ENCODE data around the gene TAS2R20. TPM values are rescaled to one million over a fixed set of nuclear protein-coding genes. Genes with fewer than 3 reads are reported as not detected.
"Not testable (repeated sequence)": the region's sequence is repeated elsewhere in the genome, so short reads cannot be mapped to it uniquely, and the experiment has no call there.

TAS2R20 gene
- total RNA-seq, 1 experiment from 2014 or later, result 0.81 TPM

GRCh38 chr12:11040162-11040561, 42.1 kb upstream of the TAS2R20 start:
- peaks cover 22% of the 10 kb centered on the region for H3K9me3 Mint-ChIP-seq
- no peak overlapping the region for H3K4me3 Mint-ChIP-seq
- POLR2A ChIA-PET, result no interaction called here
- CTCF ChIA-PET, result no interaction called here
- no peaks in the 10 kb centered on the region for H3K4me1 Mint-ChIP-seq
- no peak overlapping the region for H3K27ac Mint-ChIP-seq
- TF ChIP-seq, protein P1, sequence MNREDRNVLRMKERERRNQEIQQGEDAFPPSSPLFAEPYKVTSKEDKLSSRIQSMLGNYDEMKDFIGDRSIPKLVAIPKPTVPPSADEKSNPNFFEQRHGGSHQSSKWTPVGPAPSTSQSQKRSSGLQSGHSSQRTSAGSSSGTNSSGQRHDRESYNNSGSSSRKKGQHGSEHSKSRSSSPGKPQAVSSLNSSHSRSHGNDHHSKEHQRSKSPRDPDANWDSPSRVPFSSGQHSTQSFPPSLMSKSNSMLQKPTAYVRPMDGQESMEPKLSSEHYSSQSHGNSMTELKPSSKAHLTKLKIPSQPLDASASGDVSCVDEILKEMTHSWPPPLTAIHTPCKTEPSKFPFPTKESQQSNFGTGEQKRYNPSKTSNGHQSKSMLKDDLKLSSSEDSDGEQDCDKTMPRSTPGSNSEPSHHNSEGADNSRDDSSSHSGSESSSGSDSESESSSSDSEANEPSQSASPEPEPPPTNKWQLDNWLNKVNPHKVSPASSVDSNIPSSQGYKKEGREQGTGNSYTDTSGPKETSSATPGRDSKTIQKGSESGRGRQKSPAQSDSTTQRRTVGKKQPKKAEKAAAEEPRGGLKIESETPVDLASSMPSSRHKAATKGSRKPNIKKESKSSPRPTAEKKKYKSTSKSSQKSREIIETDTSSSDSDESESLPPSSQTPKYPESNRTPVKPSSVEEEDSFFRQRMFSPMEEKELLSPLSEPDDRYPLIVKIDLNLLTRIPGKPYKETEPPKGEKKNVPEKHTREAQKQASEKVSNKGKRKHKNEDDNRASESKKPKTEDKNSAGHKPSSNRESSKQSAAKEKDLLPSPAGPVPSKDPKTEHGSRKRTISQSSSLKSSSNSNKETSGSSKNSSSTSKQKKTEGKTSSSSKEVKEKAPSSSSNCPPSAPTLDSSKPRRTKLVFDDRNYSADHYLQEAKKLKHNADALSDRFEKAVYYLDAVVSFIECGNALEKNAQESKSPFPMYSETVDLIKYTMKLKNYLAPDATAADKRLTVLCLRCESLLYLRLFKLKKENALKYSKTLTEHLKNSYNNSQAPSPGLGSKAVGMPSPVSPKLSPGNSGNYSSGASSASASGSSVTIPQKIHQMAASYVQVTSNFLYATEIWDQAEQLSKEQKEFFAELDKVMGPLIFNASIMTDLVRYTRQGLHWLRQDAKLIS (CRISPR knock-in tag; IDR thresholded peaks at IDR 0.05; ENCODE audit: borderline replicate concordance), result no peak
- no peak for TF ChIP-seq PRRX2 (CRISPR knock-in tag; IDR thresholded peaks at IDR 0.05)
- no peak for TF ChIP-seq FOXJ3 (CRISPR knock-in tag; IDR thresholded peaks at IDR 0.05; ENCODE audit: borderline replicate concordance)
- TF ChIP-seq, protein P2, sequence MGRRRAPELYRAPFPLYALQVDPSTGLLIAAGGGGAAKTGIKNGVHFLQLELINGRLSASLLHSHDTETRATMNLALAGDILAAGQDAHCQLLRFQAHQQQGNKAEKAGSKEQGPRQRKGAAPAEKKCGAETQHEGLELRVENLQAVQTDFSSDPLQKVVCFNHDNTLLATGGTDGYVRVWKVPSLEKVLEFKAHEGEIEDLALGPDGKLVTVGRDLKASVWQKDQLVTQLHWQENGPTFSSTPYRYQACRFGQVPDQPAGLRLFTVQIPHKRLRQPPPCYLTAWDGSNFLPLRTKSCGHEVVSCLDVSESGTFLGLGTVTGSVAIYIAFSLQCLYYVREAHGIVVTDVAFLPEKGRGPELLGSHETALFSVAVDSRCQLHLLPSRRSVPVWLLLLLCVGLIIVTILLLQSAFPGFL (CRISPR knock-in tag; IDR thresholded peaks at IDR 0.05; ENCODE audit: borderline replicate concordance), result no peak
- no peak for TF ChIP-seq RELA (CRISPR knock-in tag; IDR thresholded peaks at IDR 0.05; ENCODE audit: borderline replicate concordance)
- TF ChIP-seq RORB (CRISPR knock-in tag; IDR thresholded peaks at IDR 0.05), result no peak
- TF ChIP-seq ZNF423 (CRISPR knock-in tag; IDR thresholded peaks at IDR 0.05), result no peak
- TF ChIP-seq SMAD3 (CRISPR knock-in tag; IDR thresholded peaks at IDR 0.05; ENCODE audit: borderline replicate concordance), result no peak
- TF ChIP-seq CBFB (CRISPR knock-in tag; IDR thresholded peaks at IDR 0.05; ENCODE audit: low read depth), result no peak
- TF ChIP-seq NFE2L1 (CRISPR knock-in tag; IDR thresholded peaks at IDR 0.05), result no peak
- TF ChIP-seq IRF1 (CRISPR knock-in tag; IDR thresholded peaks at IDR 0.05), result no peak
- no peak for TF ChIP-seq CTCF (IDR thresholded peaks at IDR 0.05)
- no peak for TF ChIP-seq MYBL2 (CRISPR knock-in tag; IDR thresholded peaks at IDR 0.05)
- no peak for TF ChIP-seq FOXK1 (CRISPR knock-in tag; IDR thresholded peaks at IDR 0.05)
- ATAC-seq, result no peak
- DNase-seq (ENCODE audit: low spot score), result no peak
- no peaks in the 10 kb centered on the region for H3K27me3 Mint-ChIP-seq (ENCODE audit: low read depth)
- H3K36me3 Mint-ChIP-seq, result peaks cover 36% of the 10 kb centered on the region

- H3K27me3 Mint-ChIP-seq (ENCODE audit: low read depth), result no peaks in the 10 kb centered on the region
- no peak overlapping the region for H3K27ac Mint-ChIP-seq
- ATAC-seq (no peak), DNase-seq (ENCODE audit: low spot score) (no peak)
- ChIA-PET CTCF (no interaction called here), POLR2A (no interaction called here)
- H3K36me3 Mint-ChIP-seq, result peaks cover 26% of the 10 kb centered on the region
- TF ChIP-seq, protein P3, sequence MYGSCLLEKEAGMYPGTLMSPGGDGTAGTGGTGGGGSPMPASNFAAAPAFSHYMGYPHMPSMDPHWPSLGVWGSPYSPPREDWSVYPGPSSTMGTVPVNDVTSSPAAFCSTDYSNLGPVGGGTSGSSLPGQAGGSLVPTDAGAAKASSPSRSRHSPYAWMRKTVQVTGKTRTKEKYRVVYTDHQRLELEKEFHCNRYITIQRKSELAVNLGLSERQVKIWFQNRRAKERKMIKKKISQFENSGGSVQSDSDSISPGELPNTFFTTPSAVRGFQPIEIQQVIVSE (CRISPR knock-in tag; IDR thresholded peaks at IDR 0.05; ENCODE audit: borderline replicate concordance), result no peak
- TF ChIP-seq GTF2I (CRISPR knock-in tag; conservative IDR thresholded peaks at IDR 0.05), result no peak
- TF ChIP-seq NR3C1 (CRISPR knock-in tag; conservative IDR thresholded peaks at IDR 0.05; ENCODE audit: low read depth), result no peak
- no peak for TF ChIP-seq ZNF396 (CRISPR knock-in tag; IDR thresholded peaks at IDR 0.05; ENCODE audit: borderline replicate concordance)
- no peak for TF ChIP-seq SMAD4 (CRISPR knock-in tag; IDR thresholded peaks at IDR 0.05)
- TF ChIP-seq IRF1 (CRISPR knock-in tag; IDR thresholded peaks at IDR 0.05), result no peak
- no peaks in the 10 kb centered on the region for H3K4me1 Mint-ChIP-seq
- peaks cover 22% of the 10 kb centered on the region for H3K9me3 Mint-ChIP-seq
- H3K4me3 Mint-ChIP-seq, result no peak overlapping the region
Measured at GRCh38 chr12:11039171-11039570, 41.1 kb upstream of the TAS2R20 start.

- Mint-ChIP-seq H3K36me3 (peaks cover 21% of the 10 kb centered on the region), H3K9me3 (peaks cover 18% of the 10 kb centered on the region)
- CTCF ChIA-PET; H3K4me3 Mint-ChIP-seq; H3K27ac Mint-ChIP-seq; DNase-seq (ENCODE audit: low spot score); H3K27me3 Mint-ChIP-seq (ENCODE audit: low read depth); H3K4me1 Mint-ChIP-seq; ATAC-seq; POLR2A ChIA-PET: not testable (repeated sequence)
Measured at GRCh38 chr12:11033959-11034358, 35.9 kb upstream of the TAS2R20 start.
